Parathyroid adenoma (tissue), 2 donors: ENCODE results near the gene MAP1LC3B.

Source experiments
- H2AFZ ChIP-seq: fragments of 300-600 bp; sonication (generic); one replicate; pipeline ENCODE4 v1.7.0; 2017; ENCODE audit warnings: antibody characterized with exemption, mild to moderate bottlenecking
- H3K27ac ChIP-seq: fragments of 300-600 bp; sonication (generic); one replicate; pipeline ENCODE4 v1.7.0; 2017
- H3K27me3 ChIP-seq: fragments of 300-600 bp; sonication (generic); one replicate; pipeline ENCODE4 v1.7.0; 2017; ENCODE audit warnings: low read length; ENCODE audit not compliant: control insufficient read depth, insufficient read depth
- H3K36me3 ChIP-seq: fragments of 300-600 bp; sonication (generic); one replicate; pipeline ENCODE4 v1.7.0; 2017; ENCODE audit warnings: low read length; ENCODE audit not compliant: control insufficient read depth, insufficient read depth
- H3K4me1 ChIP-seq: fragments of 300-600 bp; sonication (generic); one replicate; pipeline ENCODE4 v1.7.0; 2017; ENCODE audit warnings: control low read depth
- H3K4me2 ChIP-seq: fragments of 300-600 bp; sonication (generic); one replicate; pipeline ENCODE4 v1.7.0; 2017; ENCODE audit warnings: low read length
- H3K4me3 ChIP-seq: fragments of 300-600 bp; sonication (generic); one replicate; pipeline ENCODE4 v1.7.0; 2017; ENCODE audit warnings: low read depth, low read length
- H3K79me2 ChIP-seq: fragments of 300-600 bp; sonication (generic); one replicate; pipeline ENCODE4 v1.7.0; 2017; ENCODE audit warnings: control low read depth
- H3K9ac ChIP-seq: fragments of 300-600 bp; sonication (generic); one replicate; pipeline ENCODE4 v1.7.0; 2017; ENCODE audit warnings: mild to moderate bottlenecking
- H3K9me3 ChIP-seq: fragments of 300-600 bp; sonication (generic); one replicate; pipeline ENCODE4 v1.7.0; 2017; ENCODE audit warnings: low read length; ENCODE audit not compliant: control insufficient read depth
- CTCF ChIP-seq: fragments of 300-600 bp; sonication (generic); IDR thresholded peaks from one replicate; pipeline ENCODE4 v1.7.0; 2017; ENCODE audit warnings: antibody characterized with exemption, mild to moderate bottlenecking
- donor health status: primary hyperparathyroidism.

The MAP1LC3B gene

DNA sequence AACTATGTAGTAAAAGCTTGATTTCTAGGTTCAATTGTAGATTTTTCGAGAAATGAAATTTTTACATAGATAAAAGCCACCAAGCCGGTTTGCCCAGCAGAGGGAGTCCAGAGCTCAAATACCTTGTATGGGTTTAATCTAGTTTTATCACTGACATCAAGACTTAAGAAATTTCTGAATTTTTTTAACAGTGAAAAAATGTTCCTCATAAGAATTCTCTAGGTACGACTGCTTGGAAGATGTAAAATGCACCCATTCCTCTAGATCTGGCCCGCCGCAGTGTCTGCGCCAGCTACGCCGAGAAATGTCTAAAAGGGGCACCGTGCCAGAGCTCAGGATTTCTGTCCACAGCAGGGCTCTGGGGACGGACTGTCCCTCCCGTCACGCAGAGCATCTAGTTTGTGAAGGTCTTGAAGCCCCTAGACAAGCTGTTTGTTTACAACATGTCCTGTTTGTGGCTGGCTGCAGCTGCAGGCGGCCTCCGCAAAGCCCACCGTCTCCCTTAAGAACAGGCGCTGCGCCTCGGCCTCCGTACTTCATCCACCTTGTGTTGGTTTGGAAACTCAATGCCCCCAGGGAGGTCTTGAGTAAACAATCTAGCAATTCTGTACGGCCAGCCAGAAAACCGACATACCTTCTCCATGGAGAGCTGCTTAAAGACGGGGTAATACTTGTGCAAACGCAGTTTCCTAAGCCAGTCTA is 24.8 kb downstream of the MAP1LC3B start:
- Histone ChIP-seq H3K36me3 (no peaks in the 10 kb centered on the region), H3K9ac (no peak overlapping the region)

GRCh38 chr16:87417528-87417910 is 25.4 kb downstream of the MAP1LC3B start:
- TF ChIP-seq CTCF, result no peak
- Histone ChIP-seq H3K9me3 (no peaks in the 10 kb centered on the region), H2AFZ (no peak overlapping the region), H3K9ac (no peak overlapping the region), H3K4me1 (no peaks in the 10 kb centered on the region), H3K4me2 (no peak overlapping the region), H3K36me3 (no peaks in the 10 kb centered on the region), H3K79me2 (peaks cover 24% of the 10 kb centered on the region), H3K4me3 (no peak overlapping the region), H3K27ac (no peak overlapping the region), H3K27me3 (no peaks in the 10 kb centered on the region)

More for the DNA sequence above, 24.8 kb downstream of the MAP1LC3B start:
- no peak overlapping the region for H3K4me3 ChIP-seq
- H3K4me1 ChIP-seq, result no peaks in the 10 kb centered on the region
- TF ChIP-seq CTCF, result peak; percentile 79
- H3K4me2 ChIP-seq, result no peak overlapping the region
- no peak overlapping the region for H2AFZ ChIP-seq
- peaks cover 21% of the 10 kb centered on the region for H3K79me2 ChIP-seq
- no peak overlapping the region for H3K27ac ChIP-seq
- H3K9me3 ChIP-seq, result no peaks in the 10 kb centered on the region
- no peaks in the 10 kb centered on the region for H3K27me3 ChIP-seq

DNA sequence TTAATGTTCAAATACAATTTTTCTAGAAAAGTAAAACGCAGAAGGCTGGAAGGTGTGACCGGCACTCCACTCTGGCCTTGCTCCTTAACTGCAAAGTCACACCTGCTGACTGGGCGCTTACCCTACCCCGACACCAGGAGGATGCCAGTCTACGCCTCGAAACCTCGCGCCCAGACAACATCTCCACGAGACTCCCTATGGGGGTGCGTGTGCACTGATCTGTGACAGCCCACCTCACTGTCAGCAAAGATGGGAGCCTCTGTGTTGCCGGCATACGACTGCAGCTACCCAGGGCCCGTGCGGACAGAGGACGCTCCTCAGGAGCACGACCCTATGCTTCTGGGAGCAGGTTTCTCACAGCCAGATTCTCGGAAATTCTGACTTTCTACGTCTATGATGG is 26.1 kb downstream of the MAP1LC3B start:
- Histone ChIP-seq H3K27ac (no peak overlapping the region), H3K79me2 (peaks cover 24% of the 10 kb centered on the region), H2AFZ (no peak overlapping the region), H3K9ac (no peak overlapping the region), H3K36me3 (no peaks in the 10 kb centered on the region), H3K27me3 (no peaks in the 10 kb centered on the region), H3K4me2 (no peak overlapping the region), H3K9me3 (no peaks in the 10 kb centered on the region), H3K4me1 (no peaks in the 10 kb centered on the region), H3K4me3 (no peak overlapping the region)
- TF ChIP-seq CTCF, result no peak

GRCh38 chr16:87418644-87419043 is 26.5 kb downstream of the MAP1LC3B start:
- TF ChIP-seq CTCF, result no peak
- Histone ChIP-seq H3K4me3 (no peak overlapping the region), H3K36me3 (no peaks in the 10 kb centered on the region), H3K9ac (no peak overlapping the region), H3K79me2 (peaks cover 24% of the 10 kb centered on the region), H3K9me3 (no peaks in the 10 kb centered on the region), H3K27ac (no peak overlapping the region), H3K27me3 (no peaks in the 10 kb centered on the region), H3K4me1 (no peaks in the 10 kb centered on the region), H2AFZ (no peak overlapping the region), H3K4me2 (no peak overlapping the region)
